Stimulated activated CD4-positive, alpha-beta T cell treated with anti-CD3 and anti-CD28 coated beads, Interleukin-1b, Interleukin-23, amount 100 ng/mL, for 4 hours (primary cell): Measurements from ENCODE around the gene AAK1.

Experiments
- DNase-seq, 2 donors: peaks; one replicate each; pipeline ENCODE4 v3.0.0-alpha.2; 2020; ENCODE audit warnings: low read depth in 2 of 2

Gene AAK1

DNA sequence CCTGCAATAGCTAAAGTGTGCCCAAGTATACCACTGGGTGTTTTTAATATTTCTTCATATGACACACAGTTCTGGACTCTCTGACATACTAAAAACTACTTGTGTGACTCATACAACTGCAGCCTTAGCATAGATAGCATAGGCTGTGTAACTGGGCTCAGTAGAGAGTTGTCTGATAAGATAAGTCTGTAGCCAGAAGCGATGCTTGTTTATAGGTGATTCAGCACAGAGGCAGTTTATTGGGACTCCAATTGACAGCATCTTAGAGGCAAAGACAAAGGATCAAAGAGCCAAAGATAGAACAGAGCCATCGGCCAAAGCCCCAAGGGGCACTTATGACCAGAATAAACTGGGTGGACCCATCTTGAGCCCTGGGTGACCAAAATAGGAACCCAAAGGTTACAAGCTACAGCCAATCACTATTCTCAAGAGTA, 42.3 kb downstream of the AAK1 start:
- DNase-seq, result no peak

DNA sequence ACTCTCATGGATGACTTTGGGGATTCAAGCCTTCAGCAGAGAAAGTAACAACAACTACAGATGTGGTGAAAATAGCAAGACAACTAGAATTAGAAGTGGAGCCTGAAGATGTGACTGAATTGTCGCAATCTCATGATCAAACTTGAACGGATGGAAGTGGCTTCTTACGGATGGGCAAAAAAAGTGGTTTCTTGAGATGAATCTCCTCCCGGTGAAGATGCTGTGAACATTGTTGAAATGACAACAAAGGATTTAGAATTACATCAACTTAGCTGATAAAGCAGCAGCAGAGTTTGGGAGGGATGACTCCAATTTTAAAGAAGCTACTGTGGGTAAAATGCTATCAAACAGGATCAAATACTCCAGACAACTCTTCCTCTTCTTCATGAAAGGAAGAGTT, 43.1 kb downstream of the AAK1 start:
- DNase-seq, result no peak

DNA sequence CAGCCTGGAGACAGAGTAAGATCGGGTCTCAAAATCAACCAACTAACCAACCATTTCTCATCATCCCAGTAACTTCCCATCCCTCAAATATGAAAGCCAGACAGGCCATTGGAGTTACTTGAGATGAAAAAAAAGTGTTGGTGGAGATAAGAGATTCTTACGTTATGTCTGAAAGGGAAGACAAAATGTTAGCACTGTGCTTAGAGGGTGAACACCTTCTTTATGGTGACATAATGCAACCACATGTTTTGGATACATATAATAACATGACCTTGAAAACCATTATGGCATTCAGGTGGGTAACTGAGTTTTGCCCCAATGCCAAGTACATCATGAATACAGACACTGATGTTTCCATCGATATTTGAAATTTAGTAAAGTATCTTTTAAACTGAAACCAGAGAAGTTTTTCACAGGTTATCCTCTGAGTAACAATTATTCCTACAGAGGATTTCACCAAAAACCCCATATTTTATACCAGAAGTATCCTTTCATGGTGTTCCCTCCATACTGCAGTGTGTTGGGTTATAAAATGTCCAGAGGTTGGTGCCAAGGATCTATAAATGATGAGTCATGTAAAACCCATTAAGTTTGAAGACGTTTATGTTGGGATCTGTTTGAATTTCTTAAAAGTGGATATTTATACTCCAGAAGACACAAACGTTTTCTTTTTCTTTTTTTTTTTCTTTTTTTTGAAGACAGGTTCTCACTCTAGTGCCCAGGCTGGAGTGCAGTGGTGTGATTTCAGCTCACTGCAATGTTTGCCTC, 45.5 kb downstream of the AAK1 start:
- DNase-seq, result no peak

DNA sequence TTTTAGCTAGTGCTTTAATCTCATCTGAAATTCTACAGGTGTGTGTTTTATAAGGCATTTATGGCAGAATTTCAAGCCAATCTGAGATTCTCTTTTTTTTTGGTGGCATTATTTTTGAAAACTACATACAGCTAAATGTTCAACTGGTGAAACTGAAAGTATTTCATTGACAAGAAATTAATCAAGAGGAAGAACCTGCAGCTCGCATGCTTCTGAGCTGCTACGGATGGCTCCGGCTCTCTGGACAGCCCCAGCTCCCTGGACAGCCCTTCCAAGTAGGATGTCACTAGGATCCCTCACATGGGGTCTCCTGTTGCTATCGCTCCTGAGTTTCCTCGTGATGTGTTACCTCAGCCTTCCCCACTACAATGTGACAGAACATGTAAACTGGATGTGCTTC, 46.4 kb downstream of the AAK1 start:
- DNase-seq, result no peak

DNA sequence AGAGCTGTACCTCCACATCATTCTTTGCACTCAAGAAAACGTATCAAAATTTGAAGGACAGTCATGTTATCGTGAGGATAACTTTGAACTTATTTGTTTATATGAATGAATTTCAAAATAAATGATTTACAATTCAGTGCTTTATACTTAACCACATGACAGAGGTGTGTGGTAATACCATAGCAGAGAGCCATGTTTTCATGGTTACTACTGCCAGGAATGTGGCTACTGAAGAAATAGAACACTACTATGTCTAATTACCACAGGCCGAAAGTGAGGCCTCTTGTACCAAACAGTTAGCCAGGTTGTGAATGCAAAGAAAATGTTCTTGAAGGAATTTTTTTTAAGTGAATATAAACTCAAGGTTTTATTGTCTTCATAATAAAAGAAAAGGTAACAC, 49.2 kb downstream of the AAK1 start:
- DNase-seq, result no peak

DNA sequence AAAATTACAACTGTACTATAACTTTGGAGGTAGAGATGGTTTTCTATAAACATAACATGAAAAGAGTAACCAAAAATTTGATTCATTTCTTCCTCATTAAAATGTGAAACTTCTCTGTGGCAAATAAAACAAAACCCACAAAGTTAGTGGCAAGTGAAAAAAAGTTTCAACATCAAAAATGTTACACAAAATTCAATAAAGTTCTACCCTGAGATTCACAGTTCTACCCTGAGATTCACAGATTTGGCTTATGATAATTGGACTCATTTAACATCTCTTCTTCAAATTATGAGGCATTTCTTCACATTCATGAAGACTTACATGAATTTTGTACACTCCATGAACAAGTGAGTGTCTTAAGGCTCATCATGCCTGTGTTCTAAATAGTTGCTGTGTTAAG, 51.0 kb downstream of the AAK1 start:
- no peak for DNase-seq

DNA sequence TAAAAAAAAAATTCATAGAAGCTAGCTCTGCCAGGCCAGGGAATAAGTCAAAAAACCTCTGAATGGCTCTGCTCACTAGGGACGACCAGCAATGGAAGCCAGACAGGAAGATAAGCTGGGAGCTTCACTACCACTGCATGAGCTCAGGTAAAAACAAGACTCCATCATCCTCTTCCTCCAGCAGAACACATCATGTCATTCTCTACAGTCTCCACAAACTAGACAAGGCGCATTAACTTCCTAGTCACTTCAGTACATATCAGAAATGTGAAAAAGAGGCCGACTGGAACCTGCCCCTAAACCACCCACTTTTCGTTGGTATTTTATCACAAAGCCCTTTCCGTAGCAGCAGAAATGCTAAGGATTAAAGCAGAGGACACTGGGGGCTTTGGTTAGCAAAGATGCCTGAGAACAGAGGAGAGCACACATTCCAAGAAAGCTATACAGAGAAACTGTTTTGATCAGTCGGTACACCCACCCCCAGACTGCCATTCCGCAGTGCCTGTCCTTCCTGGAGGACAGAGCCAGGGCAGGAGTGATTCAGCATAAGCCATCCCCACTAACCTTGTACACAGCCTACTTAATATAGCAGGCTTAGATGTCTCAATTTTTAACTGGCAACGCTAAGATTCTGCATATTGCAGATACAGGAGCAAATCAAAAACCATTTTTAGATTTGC, 53.4 kb downstream of the AAK1 start:
- no peak for DNase-seq

DNA sequence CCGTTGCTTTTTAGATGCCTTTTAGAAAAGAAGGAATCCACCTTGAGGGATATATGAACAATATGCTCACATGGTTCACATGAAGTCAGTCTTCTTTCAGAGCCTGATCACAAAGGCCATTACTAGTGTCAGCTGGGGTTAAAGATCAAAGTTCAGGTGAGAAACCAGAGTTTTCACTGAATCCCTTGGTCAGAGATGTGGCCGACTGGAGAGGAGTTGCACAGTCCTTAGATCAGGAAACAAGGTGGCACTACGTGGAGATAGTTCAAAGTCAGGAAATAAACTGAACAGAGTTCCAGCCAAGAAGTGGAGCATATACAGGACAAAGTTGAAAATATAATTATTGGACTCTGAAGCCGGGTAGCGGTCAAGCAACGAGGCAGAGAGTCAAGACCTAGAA, 54.6 kb downstream of the AAK1 start:
- no peak for DNase-seq

DNA sequence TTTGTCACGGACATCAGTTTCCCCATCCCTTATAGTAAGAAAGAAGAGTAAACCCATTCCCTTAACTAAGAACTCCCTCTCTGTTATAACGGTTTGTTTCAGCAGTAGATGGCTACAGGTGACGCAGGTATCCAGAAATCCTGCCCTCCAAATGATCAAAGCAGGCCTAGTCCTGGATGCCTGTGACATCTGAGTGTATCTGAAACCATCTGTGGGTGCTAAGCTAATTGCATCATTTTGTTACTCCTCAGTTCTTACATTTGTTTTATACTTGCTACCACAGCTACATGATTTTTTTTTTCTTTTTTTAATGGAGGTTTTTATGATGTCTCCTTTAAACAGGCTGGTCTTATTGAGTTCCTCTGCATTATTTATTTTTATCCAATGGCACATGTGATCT, 55.1 kb downstream of the AAK1 start:
- no peak for DNase-seq

DNA sequence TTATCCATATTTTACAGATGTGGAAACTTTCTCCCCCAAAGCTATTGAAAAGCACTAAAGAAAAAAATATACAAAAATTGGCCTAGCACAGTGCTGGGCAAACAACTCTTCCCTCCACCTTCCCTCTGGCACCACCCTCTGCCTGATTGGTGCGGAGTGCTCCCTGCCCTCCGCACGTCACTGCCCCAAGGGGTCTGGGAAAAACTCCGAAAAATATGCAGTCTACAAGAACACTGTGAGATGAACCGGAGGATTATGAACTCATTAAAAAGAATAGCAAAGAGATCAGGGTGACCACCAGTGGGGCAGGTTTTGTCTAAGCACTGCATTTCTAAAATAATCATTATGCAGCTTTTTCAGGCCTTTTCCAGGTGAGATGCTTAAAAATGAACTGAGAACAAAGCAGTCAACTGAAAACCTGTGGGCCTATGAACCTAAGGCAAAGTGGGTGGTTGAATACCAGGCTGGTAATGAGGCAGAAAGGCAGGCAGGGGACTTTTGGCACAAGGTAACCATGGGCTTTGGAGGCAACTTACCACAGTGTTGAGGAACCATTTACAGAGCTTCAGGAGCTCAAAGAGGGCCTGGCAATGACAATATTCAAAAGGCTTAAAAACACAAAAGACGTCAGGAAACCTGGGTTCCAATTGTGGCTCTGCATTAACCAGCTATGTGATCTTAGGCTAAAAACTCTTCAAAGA, 57.5 kb downstream of the AAK1 start:
- DNase-seq, result no peak

DNA sequence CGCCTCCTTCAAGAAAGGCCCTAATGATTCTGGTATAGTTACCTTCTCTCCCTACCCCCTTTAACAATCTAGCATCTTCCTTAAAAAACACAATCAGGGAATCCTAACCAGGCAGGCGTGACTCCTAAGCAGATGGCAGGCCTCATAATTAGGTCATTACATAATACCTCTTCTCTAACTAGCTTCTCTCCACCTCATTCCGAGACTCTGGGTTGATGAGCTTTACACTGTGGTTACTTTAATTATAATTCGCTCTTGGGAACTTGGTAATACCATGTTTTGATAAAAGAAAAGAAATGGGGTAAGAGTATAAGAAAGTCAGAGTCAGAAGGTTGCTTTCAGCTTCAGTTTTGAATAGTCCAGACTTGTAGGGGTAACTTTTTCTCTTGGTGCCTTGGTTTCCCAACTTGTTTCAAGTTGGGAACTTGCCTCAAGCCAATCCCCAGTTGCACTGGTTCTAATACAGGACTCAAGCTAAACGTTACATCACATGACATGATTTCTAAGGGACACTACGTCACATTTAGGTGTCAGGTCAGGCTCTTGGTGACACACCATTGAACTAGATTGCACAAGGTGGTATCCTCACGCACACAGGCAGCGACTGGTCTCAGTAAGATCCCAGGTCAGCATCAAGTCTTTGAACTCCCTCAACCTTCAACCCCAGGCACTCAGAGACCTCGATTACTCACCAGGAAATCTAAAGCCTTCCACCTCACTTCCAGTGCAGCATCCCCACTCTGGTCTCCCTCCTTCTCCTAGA, 59.2 kb downstream of the AAK1 start:
- DNase-seq, result no peak

DNA sequence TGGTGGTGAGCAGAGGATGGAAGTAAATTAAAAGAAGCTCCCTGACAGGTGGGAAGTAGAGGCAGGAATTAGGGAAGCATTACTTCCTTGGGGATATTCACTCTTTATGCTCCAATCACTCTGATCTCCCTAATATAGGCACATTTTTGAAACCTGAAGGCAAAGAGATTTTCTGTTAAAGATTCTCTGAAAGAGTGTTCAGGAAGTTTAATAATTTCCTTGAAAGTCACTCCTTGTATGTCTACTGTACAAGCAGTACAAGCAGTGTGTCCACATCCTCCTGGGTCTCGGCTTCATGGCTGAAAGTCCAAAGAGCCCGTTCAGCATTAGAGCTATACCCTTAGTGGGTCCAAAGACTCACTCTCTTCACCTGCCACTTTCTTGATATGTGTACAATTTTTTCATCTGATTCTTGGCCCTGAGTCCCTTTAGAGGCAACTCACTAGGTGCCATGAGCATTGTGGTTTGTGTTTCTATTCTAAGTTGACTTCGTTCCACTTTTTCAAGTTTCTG, 60.2 kb downstream of the AAK1 start:
- DNase-seq, result no peak

DNA sequence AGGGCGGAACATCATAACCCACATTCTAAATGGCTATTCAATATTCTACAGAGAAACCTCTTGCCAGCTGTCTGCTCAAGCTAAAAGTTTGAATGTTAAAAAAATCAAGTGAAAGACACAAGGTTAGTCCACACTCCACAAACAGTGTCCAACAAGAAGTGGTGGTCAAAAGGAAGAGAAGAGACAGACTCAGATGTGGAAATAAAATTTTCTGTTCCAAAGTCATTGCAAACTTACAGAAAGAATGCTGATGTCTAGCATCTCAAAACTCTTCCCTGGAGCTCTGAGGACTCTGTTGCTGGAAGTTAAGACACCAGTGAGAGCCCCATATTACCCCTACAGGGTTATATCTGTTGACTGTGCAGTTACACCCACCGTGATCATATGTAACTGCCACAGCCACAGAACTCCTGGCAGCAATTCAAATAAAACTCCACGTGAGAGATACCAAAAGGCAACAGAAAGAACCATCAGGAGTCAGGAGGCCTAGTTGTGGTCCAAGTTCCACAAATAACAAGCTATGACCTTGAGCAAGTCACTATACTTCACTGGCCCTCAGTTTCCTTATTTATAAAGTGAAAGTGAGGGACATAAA, 60.9 kb downstream of the AAK1 start:
- DNase-seq, result no peak

DNA sequence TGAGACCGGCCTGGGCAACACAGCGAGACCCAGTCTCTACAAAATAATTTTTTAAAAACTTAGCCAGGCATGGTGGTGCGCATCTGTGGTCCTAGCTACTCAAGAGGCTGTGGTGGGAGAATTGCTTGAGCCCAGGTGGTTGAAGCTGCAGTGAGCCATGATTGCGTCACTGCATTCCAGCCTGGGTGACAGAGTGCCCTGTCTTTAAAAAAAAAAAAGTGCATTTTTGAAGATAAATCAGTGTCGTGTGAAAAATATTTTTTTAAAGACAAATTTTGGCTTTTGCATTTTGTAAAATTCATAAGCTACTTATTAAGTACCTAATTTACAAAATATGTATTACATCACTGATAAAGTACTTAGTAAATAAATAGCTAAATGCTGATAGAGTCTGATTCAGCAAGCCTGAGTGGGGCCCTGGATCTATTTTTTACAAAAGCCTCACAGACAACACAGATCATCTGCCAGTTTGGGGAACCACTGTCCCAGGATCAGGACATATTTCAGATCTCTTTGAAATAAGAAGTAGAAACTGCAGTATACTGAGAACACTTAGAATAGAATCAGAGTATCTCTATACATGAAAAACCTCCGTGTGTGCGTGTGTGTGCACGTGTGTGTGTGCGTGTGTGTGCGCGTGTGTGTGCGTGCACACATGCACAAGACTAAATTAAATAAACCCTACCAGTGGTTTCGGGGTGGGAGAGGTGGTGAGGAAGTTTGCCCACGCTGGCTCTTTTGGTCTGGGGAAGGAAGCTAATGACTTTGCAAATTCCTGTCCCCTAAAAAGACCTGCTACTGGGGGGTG, 61.6 kb downstream of the AAK1 start:
- no peak for DNase-seq

DNA sequence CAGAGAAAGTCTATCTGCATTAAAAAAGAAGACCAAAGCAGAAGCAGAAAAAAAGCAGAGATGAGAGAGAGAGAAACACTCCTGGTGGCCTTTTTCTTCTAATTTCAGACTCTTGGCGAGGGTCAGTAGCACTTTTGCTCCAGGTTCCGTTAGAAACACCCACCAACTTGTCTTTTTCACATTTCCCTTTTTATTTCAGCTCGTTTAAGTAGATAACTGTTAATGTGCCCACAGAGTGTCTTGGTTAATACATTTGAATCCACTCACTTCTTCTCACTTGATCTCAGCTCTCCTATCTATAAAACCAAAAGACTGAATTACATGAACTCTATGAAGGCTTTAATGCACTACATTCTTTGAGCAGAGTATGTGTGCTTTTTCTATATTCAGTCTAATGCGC, 63.1 kb downstream of the AAK1 start:
- DNase-seq, result no peak

DNA sequence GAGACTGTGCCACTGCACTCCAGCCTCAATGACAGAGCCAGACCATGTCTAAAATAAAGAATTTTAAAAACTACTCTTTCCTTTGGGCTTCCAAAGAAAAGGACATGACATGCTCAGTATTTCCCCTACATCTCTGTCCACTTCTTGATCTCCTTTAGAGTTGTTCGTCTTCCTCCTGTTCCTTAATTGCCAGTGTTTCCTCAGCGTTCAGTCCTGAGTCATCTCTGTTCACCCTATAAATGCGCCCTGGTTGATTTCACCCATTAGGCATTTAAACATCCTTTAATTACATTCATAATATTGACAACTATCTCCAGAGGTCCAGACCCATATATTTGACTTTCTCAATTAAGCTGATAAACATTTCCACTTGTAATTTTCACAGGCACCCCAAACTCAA, 64.0 kb downstream of the AAK1 start:
- no peak for DNase-seq

DNA sequence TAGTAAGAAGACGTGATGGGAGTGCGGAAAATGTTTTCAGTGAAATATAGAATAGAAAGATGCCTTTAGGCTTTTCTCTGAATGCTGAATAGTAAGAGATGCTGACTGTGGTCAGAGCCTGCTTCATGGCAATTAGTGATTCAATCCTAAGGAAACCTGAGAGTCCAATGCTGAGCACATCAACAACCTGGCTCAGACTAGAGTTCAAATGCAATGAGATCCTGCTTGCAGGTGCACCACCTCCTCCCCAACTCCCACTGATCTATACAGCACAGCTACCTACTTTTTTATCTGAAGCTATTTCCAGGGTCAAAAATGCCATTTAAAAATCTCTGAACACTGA, 65.4 kb downstream of the AAK1 start:
- DNase-seq, result no peak

DNA sequence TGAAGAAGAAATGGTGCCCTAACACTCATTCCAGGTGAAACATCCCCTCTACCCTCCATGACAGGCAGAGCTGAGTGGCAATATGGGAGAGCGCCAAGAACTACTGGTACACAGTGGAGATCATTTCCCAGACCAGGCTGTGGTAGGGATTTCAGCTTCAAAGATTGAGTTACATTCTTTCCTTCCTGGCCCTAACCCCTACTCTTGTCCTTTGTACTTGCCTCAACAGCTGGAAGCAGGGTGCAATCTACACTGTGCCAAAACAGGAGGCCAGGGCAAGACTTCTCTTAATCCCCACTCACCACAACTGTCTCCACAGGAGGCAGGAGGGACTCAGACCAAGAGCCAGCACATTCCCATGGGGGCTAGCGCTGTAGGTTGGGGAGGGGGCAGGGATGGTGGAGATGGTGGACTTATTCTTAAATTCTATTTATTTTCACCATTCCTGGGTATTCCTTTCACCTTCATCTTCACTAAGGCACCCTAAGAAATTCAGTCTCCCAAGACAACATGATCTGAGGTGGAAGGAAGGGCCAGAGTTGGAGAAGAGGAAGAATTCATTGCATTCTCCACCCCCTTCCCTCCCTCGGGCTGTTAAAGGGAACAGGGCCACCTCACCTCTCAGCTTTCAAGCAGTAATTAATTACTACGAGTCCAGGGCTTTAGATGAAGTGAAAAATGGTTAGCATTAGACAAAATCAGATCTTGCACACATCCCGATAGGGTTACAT, 65.9 kb downstream of the AAK1 start:
- no peak for DNase-seq

DNA sequence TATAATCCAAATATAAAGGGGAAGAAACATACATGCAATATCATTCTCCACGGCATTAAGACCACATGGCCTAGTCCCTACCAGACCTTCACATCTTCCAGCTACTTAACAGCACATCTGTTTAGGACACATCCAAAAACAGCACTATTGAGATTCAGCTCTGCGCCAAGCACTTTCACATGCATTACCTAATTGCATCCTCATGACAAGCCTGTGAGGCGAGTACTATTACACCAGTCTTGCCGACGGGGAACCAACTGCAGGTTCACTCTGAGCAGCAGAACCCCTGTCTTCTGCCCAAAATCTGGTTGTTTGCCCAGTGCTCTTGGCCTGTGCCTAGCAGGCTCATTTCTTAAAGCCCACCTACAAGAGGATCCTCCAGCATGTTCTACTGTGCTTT, 66.7 kb downstream of the AAK1 start:
- DNase-seq, result no peak

DNA sequence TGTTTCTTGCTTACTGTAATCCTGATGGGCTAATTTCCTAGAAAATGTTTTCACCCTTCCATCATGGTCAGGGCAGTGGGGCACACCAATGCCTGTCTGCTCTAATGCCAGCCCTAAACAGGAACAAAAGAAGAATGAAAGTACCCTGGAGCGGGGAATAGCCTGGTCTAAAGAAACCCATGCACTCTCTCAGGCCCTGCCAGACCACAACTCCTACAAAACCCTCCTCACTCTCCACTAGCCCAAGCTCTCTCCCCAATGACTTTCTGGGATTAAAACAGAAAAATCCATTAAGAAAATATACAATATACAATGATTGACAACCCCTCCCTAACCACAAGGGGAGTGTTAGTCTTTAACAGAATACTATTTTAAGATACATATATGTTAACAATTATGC, 67.6 kb downstream of the AAK1 start:
- DNase-seq, result no peak
